Effector CD4-positive, alpha-beta T cell (primary cell): Measurements from ENCODE around the gene PRKX.
"Not testable (repeated sequence)": the region's sequence is repeated elsewhere in the genome, so short reads cannot be mapped to it uniquely, and the experiment has no call there.

Experiments used
- DNase-seq: peaks from one replicate; pipeline ENCODE4 v3.0.0-alpha.2; 2020
- total RNA-seq: gene quantifications from one replicate; lab custom pipeline; 2026; lab: John Stamatoyannopoulos, UW

Gene PRKX
- total RNA-seq, result 70.2 reads per million, percentile 75 among the genes with 10 or more reads in this experiment

DNA sequence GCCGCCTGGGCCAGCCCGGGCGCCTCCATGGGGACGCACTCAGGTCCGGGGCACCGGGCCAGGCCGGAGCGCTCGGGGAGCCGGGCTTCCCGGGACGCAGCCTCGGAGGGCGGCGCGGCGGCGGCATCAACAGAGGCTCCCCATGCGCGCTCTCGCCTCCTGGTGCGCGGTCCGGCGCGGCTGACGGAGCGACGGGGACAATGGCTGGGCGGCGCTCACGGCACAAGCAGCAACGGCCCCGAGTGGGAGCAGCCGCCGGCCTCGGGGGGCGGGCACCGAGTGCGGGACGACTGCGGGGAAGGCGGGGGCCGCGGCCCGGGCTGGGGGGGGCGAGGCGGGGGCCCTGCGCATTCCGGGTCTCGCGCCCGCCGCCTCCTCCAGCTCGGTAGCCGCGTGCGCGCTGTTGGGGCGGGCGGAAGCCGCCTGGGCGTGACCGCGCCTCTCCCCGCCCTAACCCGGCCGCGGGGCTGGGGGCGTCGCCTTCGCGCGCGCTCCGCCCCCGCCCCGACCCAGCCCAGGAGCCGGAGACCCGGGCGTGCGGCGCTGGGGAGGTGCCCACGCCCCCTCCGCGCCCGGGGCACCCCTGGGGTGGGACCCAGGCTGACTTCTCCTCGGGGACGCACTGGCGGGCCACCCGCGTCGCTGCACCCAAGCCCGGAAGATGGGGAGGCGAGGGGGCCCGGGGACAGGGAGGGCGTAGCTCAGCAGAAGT is at the start of gene PRKX:
TSS of gene PRKX (minus strand) at position 425 of the 712 bp plus-strand sequence. CDS start at position 29, 396 bp downstream.
- peak; percentile 76 for DNase-seq

DNA sequence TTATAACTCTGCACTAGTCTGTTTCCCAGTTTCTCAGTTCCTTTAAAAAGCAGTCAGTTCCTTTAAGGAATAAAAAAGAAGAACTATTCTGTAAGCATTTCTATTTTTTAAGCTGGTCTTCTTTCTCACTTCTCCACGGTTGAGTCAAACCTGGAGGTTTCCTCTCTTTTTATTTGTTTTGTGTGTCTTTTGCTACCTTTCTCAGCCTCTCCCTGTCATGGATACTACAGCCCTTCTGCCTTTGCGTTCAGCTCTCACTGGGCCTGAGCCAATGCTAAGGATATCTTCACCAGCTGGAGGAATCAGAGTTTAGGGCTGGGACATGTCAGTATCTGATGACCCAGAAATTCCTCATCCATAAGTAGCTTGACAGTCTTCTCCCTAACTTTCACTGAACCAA is 49.7 kb upstream of the PRKX start:
- no peak for DNase-seq

DNA sequence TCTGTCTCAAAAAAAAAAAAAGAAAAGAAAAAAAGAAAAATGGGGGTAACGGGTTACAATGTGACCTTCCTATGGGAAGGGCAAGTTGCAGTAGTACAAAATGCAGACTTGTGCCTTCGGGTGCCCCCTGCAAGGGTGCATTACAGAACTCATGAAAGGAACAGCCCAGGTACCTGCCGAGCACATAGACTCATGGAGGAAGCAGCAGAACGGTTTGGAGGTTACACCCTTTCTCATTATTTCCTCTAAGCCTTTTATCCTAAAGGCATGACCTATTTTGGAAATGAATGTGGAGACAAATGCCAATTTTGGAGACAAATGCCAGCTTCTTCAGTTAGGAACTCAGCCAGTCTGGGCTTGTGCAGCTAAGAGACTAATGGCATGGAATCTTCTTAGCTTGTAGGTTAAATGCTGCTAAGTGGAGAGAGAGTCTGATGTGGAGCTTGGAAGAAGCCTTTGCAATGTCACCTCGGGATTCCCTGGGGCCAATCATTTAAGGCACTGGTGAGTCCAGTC is 44.1 kb upstream of the PRKX start:
- DNase-seq, result no peak

DNA sequence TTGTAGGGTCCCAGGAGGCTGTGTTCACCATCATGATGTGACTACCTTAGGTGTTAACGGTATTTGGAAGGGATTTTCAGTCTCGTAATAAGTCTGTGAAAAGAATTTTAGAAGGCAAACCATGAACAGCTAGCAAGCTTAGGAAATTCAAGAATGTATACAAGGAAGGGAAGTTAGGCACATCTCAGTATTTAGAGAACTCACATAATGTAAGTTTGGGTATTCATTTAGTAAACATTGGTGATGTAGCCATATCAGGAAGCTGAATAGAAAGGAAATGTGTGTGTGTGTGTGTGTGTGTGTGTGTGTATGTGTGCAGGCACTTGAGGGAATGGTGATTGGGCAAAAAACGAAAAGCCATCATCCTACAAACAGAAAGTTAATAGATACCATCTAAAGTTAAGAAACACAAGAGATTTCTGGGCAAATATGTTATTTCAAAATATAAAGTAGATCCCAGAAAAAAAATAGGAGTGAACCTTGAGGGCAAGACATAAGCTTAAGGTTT is 34.7 kb upstream of the PRKX start:
- DNase-seq, result no peak

DNA sequence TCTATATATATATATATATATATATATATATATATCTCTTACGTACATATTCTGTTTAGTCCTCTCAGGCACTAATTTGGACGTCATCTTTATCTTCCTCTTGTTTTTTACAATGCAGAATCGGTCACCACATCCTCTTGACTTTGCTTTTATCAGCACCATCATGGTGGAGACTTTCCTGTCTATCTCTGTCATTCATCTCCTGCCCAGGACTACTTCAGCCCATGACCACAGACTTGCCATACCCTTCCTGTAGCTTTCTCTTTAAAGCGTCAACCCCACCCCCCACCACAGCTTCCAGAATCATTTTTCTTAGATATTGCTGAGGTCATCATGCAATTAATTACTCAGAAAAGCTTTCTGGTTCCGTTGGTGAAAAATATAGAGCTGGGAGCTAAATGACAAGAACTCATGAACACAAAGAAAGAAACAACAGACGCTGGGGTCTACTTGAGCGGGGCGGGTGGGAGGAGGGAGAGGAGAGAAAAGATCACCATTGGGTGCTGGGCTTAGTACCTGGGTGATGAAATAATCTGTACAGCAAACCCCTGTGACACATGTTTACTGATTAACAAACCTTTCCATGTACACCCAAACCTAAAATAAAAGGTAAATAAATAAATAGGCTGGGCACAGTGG is 30.5 kb upstream of the PRKX start:
- peak; percentile 56 for DNase-seq

DNA sequence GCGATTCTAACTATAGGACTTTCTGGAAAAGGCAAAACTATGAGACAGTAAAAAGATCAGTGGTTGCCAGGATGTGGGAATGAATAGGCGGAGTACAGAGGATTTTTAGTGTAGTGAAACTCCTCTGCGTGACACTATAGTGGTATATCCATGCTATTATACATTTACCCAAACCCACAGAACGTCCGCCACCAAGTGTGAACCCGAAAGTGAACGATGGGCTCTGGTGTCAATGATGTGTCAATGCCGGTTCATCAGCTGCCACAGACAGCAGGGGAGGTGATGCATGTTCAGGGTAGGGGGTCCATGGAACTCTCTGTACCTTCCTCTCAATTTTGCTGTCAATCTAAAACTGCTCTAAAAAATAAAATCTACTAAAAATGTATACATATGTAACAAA is 27.5 kb upstream of the PRKX start:
- not testable (repeated sequence) for DNase-seq

DNA sequence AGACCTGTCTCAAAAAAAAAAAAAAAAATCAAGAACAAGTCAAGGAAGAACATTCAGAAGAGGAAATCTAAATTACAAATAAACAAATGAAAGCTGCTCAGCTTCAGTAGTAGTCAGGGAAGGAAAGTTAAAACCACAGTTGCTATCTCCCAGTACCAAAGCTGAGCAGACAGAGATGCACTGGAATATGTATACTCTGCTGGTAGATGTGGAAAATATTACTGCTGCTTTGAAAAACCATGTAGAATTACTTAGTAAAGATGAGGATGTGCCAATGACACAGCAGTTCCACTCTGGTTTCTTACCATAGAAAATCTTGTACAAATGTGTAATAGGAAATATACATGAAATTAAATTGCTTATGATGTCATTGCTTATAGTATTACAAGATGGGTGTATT is 25.1 kb upstream of the PRKX start:
- no peak for DNase-seq

DNA sequence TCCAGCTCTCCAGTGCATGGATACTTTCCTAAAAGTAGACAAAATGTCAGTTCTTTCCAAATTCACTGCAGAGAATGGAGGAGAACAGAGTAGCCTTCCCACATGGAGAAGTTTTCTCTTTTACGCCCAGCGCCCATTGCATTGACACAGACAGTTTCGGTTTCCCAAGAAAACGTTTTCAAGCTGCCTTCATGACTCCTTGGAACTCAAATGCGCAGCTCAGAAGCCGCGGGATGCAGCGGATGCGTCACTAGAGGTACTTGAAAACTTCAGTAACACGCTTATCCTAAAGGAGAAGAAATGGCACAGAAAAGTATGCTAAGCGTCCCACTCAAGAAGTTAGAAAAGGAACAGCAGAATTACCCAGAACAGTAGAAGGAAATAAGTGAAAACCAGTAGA is 23.1 kb upstream of the PRKX start:
- not testable (repeated sequence) for DNase-seq

DNA sequence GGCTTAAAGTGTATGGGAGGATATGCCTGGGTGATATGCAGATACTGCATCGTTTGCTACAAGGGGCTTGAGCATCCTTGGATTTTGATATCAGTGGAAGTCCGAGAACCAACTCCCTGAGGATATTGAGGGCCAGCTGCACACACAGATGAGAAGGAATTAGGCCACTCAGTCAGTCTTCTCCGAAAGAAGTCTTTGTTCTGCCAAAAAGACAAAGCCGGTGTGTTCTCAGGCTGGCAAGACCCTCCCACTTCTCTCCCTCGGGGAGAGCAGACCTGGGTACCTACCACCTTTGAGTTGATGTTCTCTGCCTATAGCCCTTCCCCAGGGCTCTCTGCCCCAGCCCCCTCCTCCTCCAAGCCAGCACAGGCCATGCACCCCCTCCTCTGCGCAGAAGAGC is 22.4 kb upstream of the PRKX start:
- not testable (repeated sequence) for DNase-seq

DNA sequence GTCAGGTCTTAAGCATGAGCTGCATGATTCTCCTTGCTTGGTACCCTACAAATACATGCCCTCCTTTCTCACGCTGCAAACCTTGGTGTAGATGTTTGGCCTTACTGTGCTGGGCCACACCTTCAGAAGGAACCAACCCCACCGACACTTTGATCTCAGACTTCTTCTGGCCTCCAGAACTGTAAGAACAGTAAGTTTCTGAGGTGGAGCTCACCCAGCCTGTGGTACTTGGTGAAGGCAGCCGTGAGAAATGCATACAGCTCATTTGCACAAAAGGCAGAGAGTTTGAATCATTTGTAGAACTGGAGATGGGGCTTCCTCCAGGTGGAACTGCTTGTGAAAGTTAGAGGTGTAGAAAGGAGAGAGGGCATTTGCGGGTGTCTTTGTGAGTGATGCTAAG is 21.0 kb upstream of the PRKX start:
- DNase-seq, result not testable (repeated sequence)

DNA sequence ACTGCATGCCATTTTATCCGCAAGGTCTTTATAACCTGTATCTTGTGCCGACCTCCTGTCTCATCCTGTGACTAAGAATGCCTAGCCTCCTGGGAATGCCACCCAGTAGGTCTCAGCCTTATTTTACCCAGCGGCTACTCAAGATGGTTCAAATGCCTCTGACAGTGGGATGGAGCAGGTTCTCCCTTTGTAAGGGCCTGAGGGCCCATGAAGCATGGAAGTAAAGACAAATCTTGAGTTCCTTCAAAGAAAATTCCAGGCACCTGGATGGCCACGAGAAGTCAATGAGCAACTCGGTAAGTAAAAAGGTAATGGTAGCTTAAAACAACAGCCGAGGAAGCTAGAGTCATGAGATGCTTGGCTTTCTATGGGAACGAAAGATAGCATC is 19.6 kb upstream of the PRKX start:
- no peak for DNase-seq

DNA sequence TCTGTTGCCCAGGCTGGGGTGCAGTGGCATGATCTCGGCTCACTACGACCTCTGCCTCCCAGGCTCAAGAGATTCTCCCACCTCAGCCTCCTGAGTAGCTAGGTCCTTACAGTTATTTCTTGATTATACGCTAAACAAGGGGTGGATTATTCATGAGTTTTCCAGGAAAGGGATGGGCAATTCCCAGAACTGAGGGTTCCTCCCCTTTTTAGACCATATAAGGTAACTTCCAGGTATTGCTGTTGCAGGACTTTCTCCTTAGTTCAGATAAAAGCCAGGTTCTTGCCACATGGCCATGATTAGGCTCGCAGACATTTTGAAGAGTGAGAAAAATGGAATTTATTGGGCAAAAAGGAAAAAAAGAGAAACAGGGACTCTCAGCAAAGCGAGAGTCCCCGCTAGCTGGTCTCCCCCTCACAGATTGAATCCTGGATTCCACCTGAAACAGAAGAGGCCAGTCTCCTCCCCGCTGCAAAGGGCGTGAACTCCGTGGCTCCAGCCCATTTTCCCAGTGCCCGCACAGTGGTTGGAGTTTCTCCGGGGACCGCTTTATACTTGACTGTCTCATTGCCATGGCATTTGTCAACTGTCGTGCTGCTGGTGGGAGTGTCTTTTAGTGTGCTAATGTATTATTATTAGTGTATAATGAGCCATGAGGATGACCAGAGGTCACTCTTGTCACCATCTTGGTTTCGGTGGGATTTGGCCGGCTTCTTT is 19.0 kb upstream of the PRKX start:
- DNase-seq, result not testable (repeated sequence)

DNA sequence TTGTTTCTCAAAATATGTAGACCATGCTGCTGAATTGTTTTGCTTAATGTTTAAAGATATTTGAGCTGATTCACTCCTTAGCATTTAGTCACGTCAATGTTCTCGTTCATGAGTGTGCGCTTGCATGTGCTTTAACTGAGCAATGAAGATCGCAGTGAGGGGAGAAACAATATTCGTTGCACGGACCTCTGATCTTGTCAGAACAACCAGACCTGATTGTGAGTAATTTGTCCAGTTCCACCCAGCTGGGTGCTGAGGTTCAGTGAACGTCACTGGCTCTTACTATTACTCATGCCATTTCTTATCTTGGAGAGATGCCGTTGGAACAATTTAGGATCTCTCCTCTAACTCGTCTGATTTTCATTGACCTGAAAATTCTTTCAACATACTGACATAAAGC is 15.0 kb upstream of the PRKX start:
- no peak for DNase-seq

DNA sequence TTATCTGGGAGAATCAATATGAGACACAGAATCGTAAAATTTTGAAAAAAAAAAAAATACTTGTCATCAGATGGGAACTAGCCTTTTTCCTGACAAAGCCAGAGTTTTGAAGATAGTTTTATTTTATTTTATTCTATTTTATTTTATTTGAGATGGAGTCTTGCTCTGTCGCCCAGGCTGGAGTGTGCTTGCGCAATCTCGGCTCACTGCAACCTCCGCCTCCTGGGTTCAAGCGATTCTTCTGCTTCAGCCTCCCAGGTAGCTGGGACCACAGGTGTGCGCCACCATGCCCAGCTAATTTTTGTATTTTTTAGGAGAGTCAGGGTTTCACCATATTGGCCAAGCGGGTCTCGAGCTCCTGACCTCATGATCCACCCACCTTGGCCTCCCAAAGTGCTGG is 10.0 kb upstream of the PRKX start:
- DNase-seq, result not testable (repeated sequence)

DNA sequence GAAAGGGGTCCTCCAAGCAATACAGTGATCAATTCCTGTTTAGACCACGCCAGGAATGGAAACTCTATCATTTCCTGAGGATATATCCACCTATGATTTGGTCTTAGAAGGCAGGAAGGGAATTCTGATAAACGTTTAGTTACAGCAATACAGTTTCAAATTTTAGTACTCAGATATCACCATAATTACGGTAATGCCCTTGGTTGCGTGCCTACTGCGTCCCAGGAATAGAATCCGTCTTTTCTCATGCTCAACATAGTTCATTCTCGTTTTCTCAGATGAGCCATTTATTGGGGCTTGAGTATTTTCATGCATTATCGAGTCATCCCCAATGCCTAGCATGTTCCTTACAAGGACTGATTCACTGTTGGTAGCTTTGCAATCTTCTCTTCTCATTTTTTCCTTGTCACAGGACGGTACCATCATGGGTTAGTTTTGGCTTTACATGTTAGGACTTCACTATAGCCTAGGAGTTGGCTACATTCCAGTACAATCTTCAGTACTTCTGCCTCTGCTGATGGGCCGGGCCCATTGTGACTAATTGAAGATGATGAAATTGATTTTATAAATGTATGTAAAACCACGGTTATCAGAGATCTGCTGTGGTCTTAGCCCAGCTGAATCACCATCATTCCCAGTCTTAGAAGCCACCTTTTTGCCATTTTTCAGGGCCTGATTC is 4.4 kb upstream of the PRKX start:
- no peak for DNase-seq

DNA sequence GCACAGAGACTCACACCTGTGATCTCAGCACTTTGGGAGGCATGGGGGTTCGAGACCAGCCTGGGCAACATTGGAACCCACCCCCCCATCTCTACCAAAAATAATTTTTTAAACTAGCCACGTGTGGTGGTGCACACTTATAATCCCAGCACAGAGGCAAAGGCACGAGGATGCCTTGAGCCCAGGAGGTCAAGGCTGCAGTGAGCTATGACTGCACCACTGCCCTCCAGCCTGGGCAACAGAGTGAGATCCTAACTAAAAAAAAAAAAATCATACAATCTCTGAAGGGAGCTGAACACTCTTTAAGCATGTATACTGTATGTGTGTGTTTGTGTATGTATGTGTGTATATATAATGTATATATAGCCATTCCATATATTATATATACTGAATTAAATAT is 2.5 kb upstream of the PRKX start:
- no peak for DNase-seq

DNA sequence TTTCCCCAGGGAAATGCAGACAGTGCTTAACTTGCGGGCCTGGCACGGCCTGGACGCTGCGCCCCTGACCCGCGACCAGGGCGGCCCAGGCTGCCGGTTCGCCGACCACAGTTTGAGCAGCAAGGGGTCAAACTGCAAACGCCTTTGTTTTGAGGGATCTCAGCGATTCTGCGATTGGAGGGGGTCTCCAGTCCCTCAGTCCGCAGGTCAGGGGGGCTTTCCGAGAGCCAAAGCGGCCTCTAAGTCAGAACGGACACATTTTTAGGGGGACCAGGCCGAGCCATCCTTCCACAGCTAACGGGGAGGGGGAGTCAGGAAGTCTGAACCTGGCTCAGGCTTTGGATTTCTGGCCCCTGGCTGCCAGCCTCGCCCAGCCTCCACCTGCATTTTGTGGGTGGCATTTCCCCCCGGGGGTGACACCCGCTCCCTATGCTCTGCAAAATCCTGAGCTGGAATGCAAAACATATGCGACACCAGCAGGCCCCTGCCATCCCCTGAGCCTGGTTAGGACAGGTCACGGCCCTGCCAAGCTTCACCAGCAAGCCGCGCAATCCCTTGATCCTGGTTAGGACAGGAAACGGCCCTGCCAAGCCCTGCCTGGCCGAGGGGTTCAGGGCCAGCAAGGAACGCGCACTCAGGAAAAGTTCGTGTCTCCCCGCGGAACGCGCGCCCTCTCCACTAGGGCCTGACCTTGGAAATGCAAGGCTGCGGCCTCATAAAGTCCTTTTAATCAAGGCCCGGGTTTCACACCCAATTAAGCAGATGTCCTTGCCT is 1.4 kb upstream of the PRKX start:
- DNase-seq, result not testable (repeated sequence)

DNA sequence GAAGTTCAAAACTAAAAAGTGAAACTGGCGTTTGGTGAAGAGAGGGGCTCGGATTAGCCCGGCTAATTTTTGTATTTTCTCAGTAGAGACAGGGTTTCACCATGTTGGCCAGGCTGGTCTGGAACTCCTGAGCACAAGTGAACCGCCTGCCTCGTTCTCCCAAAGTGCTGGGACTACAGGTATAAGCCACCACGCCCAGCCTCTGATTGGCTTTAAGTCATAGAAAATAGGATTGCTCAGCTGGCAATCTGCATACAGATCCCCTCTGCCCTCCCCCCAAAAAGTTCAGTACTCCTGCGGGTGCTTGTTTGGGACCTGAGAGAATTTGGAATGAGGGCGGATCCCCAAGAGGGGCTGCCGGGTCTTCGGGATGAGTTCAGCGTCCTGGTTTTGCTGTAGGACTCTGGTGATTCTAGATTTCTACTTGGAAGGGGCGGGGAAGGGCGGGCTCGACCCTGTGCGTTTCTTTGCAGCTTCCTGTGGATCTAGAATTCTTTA is 537 bp upstream of the PRKX start:
- DNase-seq, result no peak

DNA sequence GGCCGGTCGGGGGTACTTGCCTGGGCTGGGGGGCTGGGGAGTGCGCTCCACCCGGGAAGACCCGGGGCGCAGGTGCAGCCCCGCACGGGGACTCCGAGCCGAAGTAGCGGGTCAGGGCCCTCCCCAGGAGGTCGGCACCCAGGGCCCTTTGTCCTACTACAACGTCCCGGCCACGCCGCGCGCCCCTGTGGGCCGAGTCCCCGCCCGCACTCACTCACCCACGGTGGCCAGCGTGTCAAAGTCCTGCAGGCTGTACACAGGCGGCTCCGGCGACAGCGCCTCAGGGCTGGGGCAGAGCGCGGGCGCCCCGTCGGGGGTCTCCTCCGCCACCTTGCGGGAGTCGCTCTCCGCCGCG is 602 bp downstream of the PRKX start:
- no peak for DNase-seq

DNA sequence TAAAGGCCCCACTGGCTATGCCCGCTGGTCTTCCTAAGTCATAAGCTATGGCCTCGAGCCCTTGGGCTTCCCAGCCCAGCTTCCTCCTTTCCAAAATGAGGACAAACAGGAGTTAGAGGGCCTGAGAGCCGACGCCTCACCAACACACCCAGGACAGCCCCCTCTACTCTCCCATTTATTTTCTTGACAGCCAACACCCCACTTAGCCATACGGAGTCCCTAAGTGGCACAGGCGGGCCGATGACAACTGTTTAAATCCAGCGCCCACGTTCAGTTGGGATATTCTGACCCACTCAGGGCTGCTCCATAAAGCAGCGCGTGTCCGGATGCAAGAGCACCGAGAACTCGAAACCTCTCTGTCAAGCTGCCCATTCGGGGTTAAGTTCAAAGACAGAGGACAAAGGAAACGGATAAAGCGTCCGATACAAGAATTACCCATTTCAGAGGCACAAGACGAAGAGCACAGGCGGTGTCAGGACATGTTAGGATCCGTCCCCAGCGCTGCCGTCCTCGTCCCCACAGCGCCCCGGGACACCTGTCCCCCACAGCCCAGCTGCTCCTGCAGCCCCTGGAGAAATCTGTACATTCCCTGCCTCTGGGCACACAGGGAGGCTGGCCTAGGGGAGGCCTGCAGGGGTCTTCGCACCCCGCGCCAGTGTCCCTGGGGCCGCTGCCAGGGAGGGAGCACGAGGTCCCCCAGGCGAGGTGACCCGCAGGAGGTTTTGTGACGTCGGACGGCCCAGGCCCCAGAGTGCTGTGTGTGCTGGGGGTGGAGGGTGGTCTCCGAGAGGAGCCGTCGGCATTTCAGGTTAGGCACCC is 1.2 kb downstream of the PRKX start:
- DNase-seq, result no peak

DNA sequence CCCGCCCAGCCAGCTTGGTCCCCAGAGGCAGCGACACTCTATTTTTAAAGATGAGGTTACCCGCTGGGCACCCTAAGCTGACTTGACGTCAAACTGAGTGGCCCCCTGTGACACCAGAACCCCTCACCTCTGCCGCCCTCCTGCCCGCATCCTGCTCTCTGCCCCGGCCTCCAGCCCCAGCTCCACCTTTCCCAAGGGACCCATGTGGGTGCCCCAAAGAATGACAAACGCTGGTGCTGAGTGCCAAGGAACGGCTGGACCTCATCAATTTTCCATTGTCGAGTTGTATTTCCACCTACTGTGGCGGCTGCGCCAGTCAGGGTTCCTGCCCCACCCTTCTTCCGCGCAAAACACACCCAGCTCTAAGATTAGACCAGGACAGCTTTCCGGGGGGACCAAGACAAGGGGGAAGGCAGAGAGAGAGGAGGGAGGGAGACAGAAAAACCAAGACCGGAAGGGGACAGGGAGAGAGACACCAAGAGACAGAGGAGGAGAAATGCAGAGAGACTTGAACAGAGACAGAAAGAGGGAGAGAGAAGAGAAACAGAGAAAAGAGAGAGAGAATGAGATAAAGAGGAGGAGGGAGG is 2.0 kb downstream of the PRKX start:
- no peak for DNase-seq
